ENCODE data around the gene CHCHD2. TPM values are rescaled to one million over a fixed set of nuclear protein-coding genes. Genes with fewer than 3 reads are reported as not detected.
A peak's percentile ranks its signal among the peaks of the same experiment; 100 is the strongest.

The CHCHD2 gene
- total RNA-seq, 1 experiment from 2014 or later, result 454 TPM

DNA sequence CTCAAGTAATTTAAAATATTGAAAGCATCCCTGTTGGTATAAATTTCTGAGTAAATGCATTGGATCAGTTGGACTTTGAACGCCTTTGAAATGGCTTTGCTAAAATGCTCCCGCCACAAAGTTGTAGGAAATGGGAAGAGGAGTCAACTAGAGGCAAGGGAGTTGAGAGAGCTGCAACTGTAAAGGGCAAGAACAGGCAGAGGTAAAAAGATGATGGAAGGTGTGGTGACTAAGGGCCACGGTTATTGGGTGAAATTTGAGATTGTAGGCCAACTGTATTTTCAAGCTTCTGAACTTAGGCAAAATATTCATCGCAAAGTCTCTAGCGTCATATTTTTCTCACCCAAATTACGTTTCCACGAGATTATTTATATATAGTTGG, 42.8 kb downstream of the CHCHD2 start:
- Mint-ChIP-seq H3K27ac (ENCODE audit: unreplicated experiment) (peak overlapping the region; percentile 88), H3K27me3 (ENCODE audit: insufficient read depth, unreplicated experiment) (no peaks in the 10 kb centered on the region), H3K9me3 (ENCODE audit: unreplicated experiment) (no peaks in the 10 kb centered on the region), H3K4me1 (ENCODE audit: low read depth, unreplicated experiment) (peaks cover 23% of the 10 kb centered on the region), H3K36me3 (ENCODE audit: insufficient read depth, unreplicated experiment) (peaks cover 70% of the 10 kb centered on the region), H3K4me3 (ENCODE audit: unreplicated experiment) (peak overlapping the region; percentile 75)
- no peak for TF ChIP-seq CTCF (IDR thresholded peaks at IDR 0.05; ENCODE audit: insufficient read depth in 1 of 2, low read depth in 1 of 2, low read length in 1 of 2, severe bottlenecking in 1 of 2, unreplicated experiment in 1 of 2)
- Histone ChIP-seq H3K4me1 (peaks cover 34% of the 10 kb centered on the region), H3K27me3 (replicated peaks; ENCODE audit: control insufficient read depth, insufficient read depth, low read length) (no peaks in the 10 kb centered on the region), H3K36me3 (ENCODE audit: control insufficient read depth, insufficient read depth, low read length) (peaks cover 1% of the 10 kb centered on the region), H3K9me3 (no peaks in the 10 kb centered on the region), H3K4me3 (ENCODE audit: low read depth, low read length) (peak overlapping the region; percentile 88; the same call in 1 of the 2 replicates)
- DNase-seq, result peak in 1 of 2 experiments; percentile 26
- intact Hi-C loops (cut with micrococcal nuclease; ENCODE audit: unreplicated experiment), result no loop called here
- TSS peak; percentile 12 for BruUV-seq (replicated peaks)
- ChIA-PET POLR2A (interaction anchor here (0.8 to 4.7 kb wide), 3 partner anchors 12 to 42 kb away, joined by 3 to 53 read pairs (median 19); partner anchors contain the start of genes CCT6A and PSPH), CTCF (interaction anchor here (0.6 to 1.6 kb wide), 2 partner anchors 12 to 57 kb away, joined by 3 to 12 read pairs; partner anchors contain the start of genes CCT6A and PSPH)

DNA sequence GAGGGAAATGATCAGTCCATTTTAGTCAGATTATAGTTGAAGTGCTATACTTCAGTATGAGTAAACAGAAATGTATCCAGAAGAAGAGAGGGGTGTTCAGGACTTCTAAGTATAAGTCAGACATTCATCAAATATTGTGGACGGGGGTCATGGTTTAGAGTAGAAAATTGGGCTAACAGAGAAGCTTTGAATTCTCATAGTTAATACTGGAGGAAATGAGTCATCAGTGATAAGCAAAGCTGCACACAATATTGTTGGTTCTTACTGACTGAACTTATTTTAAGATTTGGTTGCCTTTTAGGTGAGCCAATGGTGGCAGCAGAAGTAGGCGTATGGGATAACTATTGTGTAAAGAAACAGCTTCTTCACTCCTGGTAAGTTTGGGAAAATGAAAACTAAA, 43.9 kb downstream of the CHCHD2 start:
- CTCF ChIA-PET, result interaction anchor here (0.7 to 0.8 kb wide), 2 partner anchors 11 to 421 kb away, joined by 3 to 4 read pairs; partner anchors contain the start of gene PSPH
- H3K4me3 Mint-ChIP-seq (ENCODE audit: unreplicated experiment), result peak overlapping the region; percentile 13
- Histone ChIP-seq H3K27me3 (replicated peaks; ENCODE audit: control insufficient read depth, insufficient read depth, low read length) (no peaks in the 10 kb centered on the region), H3K4me1 (peaks cover 34% of the 10 kb centered on the region), H3K36me3 (ENCODE audit: control insufficient read depth, insufficient read depth, low read length) (peaks cover 2% of the 10 kb centered on the region), H3K9me3 (no peaks in the 10 kb centered on the region), H3K4me3 (ENCODE audit: low read depth, low read length) (no peak overlapping the region)
- no peaks in the 10 kb centered on the region for H3K9me3 Mint-ChIP-seq (ENCODE audit: unreplicated experiment)
- POLR2A ChIA-PET, result interaction anchor here (0.7 to 4.7 kb wide), 2 partner anchors 11 to 25 kb away, joined by 3 to 53 read pairs; partner anchors contain the start of genes CCT6A and PSPH
- DNase-seq, result no peak
- H3K36me3 Mint-ChIP-seq (ENCODE audit: insufficient read depth, unreplicated experiment), result peaks cover 77% of the 10 kb centered on the region
- peak overlapping the region; percentile 38 for H3K27ac Mint-ChIP-seq (ENCODE audit: unreplicated experiment)
- H3K27me3 Mint-ChIP-seq (ENCODE audit: insufficient read depth, unreplicated experiment), result no peaks in the 10 kb centered on the region
- no peak for TF ChIP-seq CTCF (IDR thresholded peaks at IDR 0.05; ENCODE audit: insufficient read depth in 1 of 2, low read depth in 1 of 2, low read length in 1 of 2, severe bottlenecking in 1 of 2, unreplicated experiment in 1 of 2)
- BruUV-seq (replicated peaks), result no TSS peak
- peaks cover 23% of the 10 kb centered on the region for H3K4me1 Mint-ChIP-seq (ENCODE audit: low read depth, unreplicated experiment)
- intact Hi-C loops (cut with micrococcal nuclease; ENCODE audit: unreplicated experiment), result no loop called here

DNA sequence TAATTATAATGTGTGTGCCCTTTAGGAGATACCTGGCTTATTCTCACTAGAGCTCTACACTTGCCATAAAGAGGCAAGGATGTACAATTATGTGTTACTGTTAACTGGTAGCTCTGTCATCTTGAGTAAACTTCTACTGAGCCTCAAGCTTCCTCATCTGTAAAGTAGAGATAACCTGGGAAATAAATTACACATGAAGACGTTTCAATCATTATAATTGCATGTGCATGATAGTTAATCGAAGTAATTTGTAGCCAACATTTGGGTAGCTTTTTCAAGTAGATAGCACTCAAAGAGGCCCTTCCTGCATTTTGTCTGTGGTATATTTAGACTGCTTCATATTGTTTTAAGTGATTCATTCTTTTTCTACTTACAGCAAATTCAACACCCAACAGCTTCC, 52.3 kb downstream of the CHCHD2 start:
- H3K4me1 ChIP-seq, result peaks cover 31% of the 10 kb centered on the region
- CTCF ChIA-PET, result no interaction called here

More for the DNA sequence above, 52.3 kb downstream of the CHCHD2 start:
- no peak overlapping the region for H3K4me3 ChIP-seq (ENCODE audit: low read depth, low read length)
- POLR2A ChIA-PET, result interaction anchor here (0.5 to 1.2 kb wide), 2 partner anchors 21 to 25 kb away, joined by 4 to 6 read pairs; no protein-coding TSS in a partner anchor
- no peak for DNase-seq
- H3K4me3 Mint-ChIP-seq (ENCODE audit: unreplicated experiment), result peak overlapping the region; percentile 27
- H3K27me3 Mint-ChIP-seq (ENCODE audit: insufficient read depth, unreplicated experiment), result no peaks in the 10 kb centered on the region
- no peaks in the 10 kb centered on the region for H3K27me3 ChIP-seq (replicated peaks; ENCODE audit: control insufficient read depth, insufficient read depth, low read length)
- TF ChIP-seq CTCF (IDR thresholded peaks at IDR 0.05; ENCODE audit: insufficient read depth in 1 of 2, low read depth in 1 of 2, low read length in 1 of 2, severe bottlenecking in 1 of 2, unreplicated experiment in 1 of 2), result no peak
- peaks cover 3% of the 10 kb centered on the region; the same call in 1 of the 2 replicates for H3K36me3 ChIP-seq (ENCODE audit: control insufficient read depth, insufficient read depth, low read length)
- H3K27ac Mint-ChIP-seq (ENCODE audit: unreplicated experiment), result no peak overlapping the region
- no peaks in the 10 kb centered on the region for H3K9me3 Mint-ChIP-seq (ENCODE audit: unreplicated experiment)
- no peaks in the 10 kb centered on the region for H3K9me3 ChIP-seq
- no TSS peak for BruUV-seq (replicated peaks)
- H3K4me1 Mint-ChIP-seq (ENCODE audit: low read depth, unreplicated experiment), result no peaks in the 10 kb centered on the region
- intact Hi-C loops (cut with micrococcal nuclease; ENCODE audit: unreplicated experiment), result no loop called here
- H3K36me3 Mint-ChIP-seq (ENCODE audit: insufficient read depth, unreplicated experiment), result peaks cover 81% of the 10 kb centered on the region
